Heart left ventricle (tissue), 16 donors: ENCODE measurements around the gene CEP250. TPM values are rescaled to one million over a fixed set of nuclear protein-coding genes. Genes with fewer than 3 reads are reported as not detected.

Experiments
- ATAC-seq, 4 donors: fragments of 200-7000 bp; cut with Tn5 transposase; one replicate each; pipeline ENCODE4 v1.9.1; 2020 to 2022; ENCODE audit warnings: moderate library complexity in 4 of 4, mild to moderate bottlenecking in 3 of 4, moderate number of reproducible peaks in 1 of 4
- DNase-seq, 5 donors: peaks; one replicate each; pipeline ENCODE4 v3.0.0-alpha.2; 2020
- H3K27ac ChIP-seq, 12 donors: fragments of 200-600 bp; sonication (generic) in 4 of 12; one replicate each; pipeline versions ENCODE4 v1.5.0 to v1.8.0; 2016 to 2022; ENCODE audit warnings: mild to moderate bottlenecking in 2 of 12
- H3K27me3 ChIP-seq, 9 donors: fragments of 200-600 bp; sonication (generic) in 2 of 9; one replicate each; pipeline versions ENCODE4 v1.5.1 to v1.8.0; 2016 to 2022; ENCODE audit warnings: mild to moderate bottlenecking in 3 of 9
- H3K36me3 ChIP-seq, 9 donors: fragments of 200-600 bp; sonication (generic) in 2 of 9; one replicate each; pipeline versions ENCODE4 v1.5.0 to v1.8.0; 2018 to 2022; ENCODE audit warnings: mild to moderate bottlenecking in 2 of 9
- H3K4me1 ChIP-seq, 12 donors: fragments of 200-600 bp; sonication (generic) in 4 of 12; one replicate each; pipeline versions ENCODE4 v1.5.0 to v1.8.0; 2016 to 2022; ENCODE audit warnings: mild to moderate bottlenecking in 3 of 12
- H3K4me3 ChIP-seq, 12 donors: fragments of 200-600 bp; sonication (generic) in 4 of 12; one replicate each; pipeline versions ENCODE4 v1.5.0 to v1.8.0; 2017 to 2022; ENCODE audit warnings: mild to moderate bottlenecking in 9 of 12, moderate library complexity in 4 of 12
- H3K9me3 ChIP-seq, 12 donors: fragments of 200-600 bp; sonication (generic) in 4 of 12; one replicate each; pipeline versions ENCODE4 v1.5.0 to v1.8.0; 2016 to 2022; ENCODE audit warnings: mild to moderate bottlenecking in 1 of 12
- CTCF ChIP-seq, 12 donors: fragments of 200-600 bp; sonication (generic) in 4 of 12; IDR thresholded peaks; one replicate each; pipeline versions ENCODE4 v1.5.0 to v1.8.0; 2018 to 2022; ENCODE audit warnings: antibody characterized with exemption in 12 of 12, mild to moderate bottlenecking in 5 of 12
- POLR2A ChIP-seq, 2 donors: fragments of 450-650 bp; IDR thresholded peaks; one replicate each; pipeline ENCODE4 v1.6.1; 2017; ENCODE audit warnings: antibody characterized with exemption in 2 of 2, mild to moderate bottlenecking in 2 of 2, moderate library complexity in 2 of 2
- WGBS, 4 donors: extraction: QIAGEN DNeasy Blood & Tissue Kit in 2 of 4; methylation state at CpG; one replicate each; pipeline versions ENCODE4 v1.1.5 to v1.1.7; 2013 to 2018; 5-methylcytosine and 5-hydroxymethylcytosine counted together
- intact Hi-C, 10 donors: fragments of 100-400 bp; cut with DNase I; formaldehyde crosslinking; loops; one replicate each; pipeline versions ENCODE4 v1.11.1 to v1.14.2; 2022
- polyA plus RNA-seq, 2 donors: library from polyadenylated mRNA; stranded (reverse); fragments of 200-250 nt; gene quantifications; one replicate each; pipeline ENCODE4 v1.2.3, GENCODE V29; 2013
- total RNA-seq, 9 donors: library from RNA; depleted of rRNA in 2 of 9; stranded (reverse); fragments of >200 nt in 2 of 9; fragmentation: NEBNext Ultra II Directional in 3 of 9; extraction: Animal tissue kit (Norgen Biotek cat#: 25700) in 3 of 9; gene quantifications; one replicate each; pipeline versions ENCODE4 v1.1.0 to v1.2.4, GENCODE V29; 2016 to 2023
- donor health status: ischemic (EF 13 %, LVEDD 7.1; RV severe dilation, severe dysfunction).
- donor health status: healthy with polysubstance abuse.
- donor health status: DM: no; HTN: yes; CAD: no.
- donor health status: DM: no; HTN: no; CAD: no.
- donor health status: ischemic (EF 25% LVEDD 6.9; RV normal size, moderate dysfunction).
- donor health status: ischemic (EF 25% LVEDD 5.7; RV mildly dilated, moderate dysfunction).
- donor health status: healthy.
- donor health status: DM: yes; HTN: yes; CAD: no.
- donor health status: ischemic (EF 35%, LVEDD 5.7; RV mildly dilated, moderate dysfunction).
- donor health status: nonischemic (EF 11% LVEDD 7.7; RV severe dilation, severe dysfunction).
- donor health status: DM: yes; HTN: yes; CAD: no.
- donor health status: PGD.
- donor health status: ischemic (EF 29% LVEDD 5.4; RV normal size, mild dysfunction).
- donor health status: nonischemic (EF 23%, LVEDD 6.1; RV moderate dilation, normal function).

Gene CEP250
- total and polyA plus RNA-seq, 11 donors, result 11.4 to 21.4 (median 14.9) TPM

GRCh38 chr20:35462351-35462750 lies 7.0 kb downstream of the CEP250 start:
- 94 to 97% (median 95%) methylated on average over 2 of the region's 2 CpGs for WGBS, 4 donors

GRCh38 chr20:35463455-35464300 lies 8.3 kb downstream of the CEP250 start:
- H3K4me3 ChIP-seq, result no peak overlapping the region
- TF ChIP-seq CTCF (IDR thresholded peaks at IDR 0.05) (peak; percentile 67 to 90 (median 78)), POLR2A (IDR thresholded peaks at IDR 0.05) (no peak)
- H3K36me3 ChIP-seq, result peaks cover 0 to 83% (median 51%) of the 10 kb centered on the region in 9 donors
- H3K4me1 ChIP-seq, result peaks cover 0 to 6% (median 0%) of the 10 kb centered on the region in 12 donors
- intact Hi-C loops, result loop anchor here in 4 of 10 donors (5.0 to 10.0 kb wide), 4 partner anchors 151 to 421 kb away; partner anchors contain the start of genes NFS1 (in 1 of the 4), ROMO1 (in 1 of the 4) and SPAG4 (in 1 of the 4)
- peak in 4 of 5 donors; percentile 34 to 44 (median 38) for DNase-seq
- no peak overlapping the region for H3K27ac ChIP-seq
- ATAC-seq, result peak; percentile 24 to 79 (median 76)
- WGBS, 4 donors, result 42 to 47% (median 43%) methylated on average over 4 of the region's 4 CpGs
- H3K27me3 ChIP-seq, result no peaks in the 10 kb centered on the region
- no peaks in the 10 kb centered on the region for H3K9me3 ChIP-seq

More at GRCh38 chr20:35462351-35462750, 7.0 kb downstream of the CEP250 start:
- no peaks in the 10 kb centered on the region for H3K27me3 ChIP-seq
- H3K4me1 ChIP-seq, result peaks cover 0 to 6% (median 0%) of the 10 kb centered on the region in 12 donors
- intact Hi-C loops, result loop anchor here in 4 of 10 donors (5.0 to 10.0 kb wide), 4 partner anchors 152 to 422 kb away; partner anchors contain the start of genes NFS1 (in 1 of the 4), ROMO1 (in 1 of the 4) and SPAG4 (in 1 of the 4)
- peaks cover 0 to 70% (median 43%) of the 10 kb centered on the region in 9 donors for H3K36me3 ChIP-seq
- DNase-seq (no peak), ATAC-seq (no peak)
- no peak overlapping the region for H3K27ac ChIP-seq
- no peaks in the 10 kb centered on the region for H3K9me3 ChIP-seq
- no peak overlapping the region for H3K4me3 ChIP-seq
- no peak for TF ChIP-seq POLR2A (IDR thresholded peaks at IDR 0.05)
- no peak for TF ChIP-seq CTCF (IDR thresholded peaks at IDR 0.05)

GRCh38 chr20:35465976-35466375 lies 10.6 kb downstream of the CEP250 start:
- H3K27ac ChIP-seq, result no peak overlapping the region
- peaks cover 0 to 92% (median 58%) of the 10 kb centered on the region in 9 donors for H3K36me3 ChIP-seq
- 60 to 67% (median 63%) methylated on average over 6 of the region's 6 CpGs for WGBS, 4 donors
- H3K4me3 ChIP-seq, result no peak overlapping the region
- no peaks in the 10 kb centered on the region for H3K27me3 ChIP-seq
- intact Hi-C loops, result loop anchor here in 4 of 10 donors (10.0 kb wide), 3 partner anchors 149 to 419 kb away; partner anchors contain the start of gene SPAG4 (in 1 of the 4)
- TF ChIP-seq CTCF (IDR thresholded peaks at IDR 0.05), result no peak
- DNase-seq (peak in 2 of 5 donors; percentile 27 to 29), ATAC-seq (peak in 3 of 4 donors; percentile 30 to 59 (median 39))
- no peaks in the 10 kb centered on the region for H3K9me3 ChIP-seq
- peaks cover 0 to 6% (median 0%) of the 10 kb centered on the region in 12 donors for H3K4me1 ChIP-seq

GRCh38 chr20:35466856-35467255 lies 11.5 kb downstream of the CEP250 start:
- ATAC-seq (no peak), DNase-seq (no peak)
- Histone ChIP-seq H3K9me3 (no peaks in the 10 kb centered on the region), H3K4me1 (peaks cover 0 to 6% (median 0%) of the 10 kb centered on the region in 12 donors), H3K4me3 (no peak overlapping the region), H3K36me3 (peaks cover 0 to 92% (median 63%) of the 10 kb centered on the region in 9 donors), H3K27me3 (no peaks in the 10 kb centered on the region), H3K27ac (peak overlapping the region in 1 of 12 donors; percentile 35)
- WGBS, 4 donors, result 87 to 92% (median 90%) methylated on average over 6 of the region's 6 CpGs
- intact Hi-C loops, result loop anchor here in 4 of 10 donors (10.0 kb wide), 3 partner anchors 148 to 418 kb away; partner anchors contain the start of gene SPAG4 (in 1 of the 4)
- TF ChIP-seq POLR2A (IDR thresholded peaks at IDR 0.05) (no peak), CTCF (IDR thresholded peaks at IDR 0.05) (no peak)
